ENCODE results near the gene TFDP2.

GRCh38 chr3:142118911-142119310, 30.4 kb downstream of the TFDP2 start:
- TF ChIP-seq POLR2A (IDR thresholded peaks at IDR 0.05; ENCODE audit: extremely low read depth, insufficient read length) (no peak), CTCF (IDR thresholded peaks at IDR 0.05; ENCODE audit: low read depth, low read length) (no peak), MAX (IDR thresholded peaks at IDR 0.05; ENCODE audit: low read depth, low read length) (no peak), MYC (IDR thresholded peaks at IDR 0.05; ENCODE audit: low read depth, low read length) (no peak)

Measured in NB4 (cell line).